GM13977 (cell line): ENCODE data around the gene DNASE1L3.
"Not testable (repeated sequence)": the region's sequence is repeated elsewhere in the genome, so short reads cannot be mapped to it uniquely, and the experiment has no call there.

ENCODE experiments used
- DNase-seq: peaks from one replicate; pipeline ENCODE4 v3.0.0; 2012; ENCODE audit warnings: low spot score
- in situ Hi-C: fragments of 300-500 bp; cut with MboI; formaldehyde crosslinking; loops from one replicate; pipeline ENCODE4 v1.12.0; 2022; ENCODE audit warnings: low sequenced_read_pairs, low pct_unique_long_range_greater_than_20kb, mixed read lengths, inconsistent platforms; ENCODE audit not compliant: unreplicated experiment
- TF ChIP-seq, protein P1 (sequence below): IDR thresholded peaks from 2 replicates; pipeline ENCODE4 v1.5.1; 2012; ENCODE audit warnings: mild to moderate bottlenecking, control low read depth; ENCODE audit not compliant: insufficient read depth; ENCODE audit errors: extremely low read depth, missing control alignments

DNASE1L3 gene

GRCh38 chr3:58235970-58236369 is 25.2 kb upstream of the DNASE1L3 start:
- in situ Hi-C loops = no loop called here
- TF ChIP-seq, protein P1, sequence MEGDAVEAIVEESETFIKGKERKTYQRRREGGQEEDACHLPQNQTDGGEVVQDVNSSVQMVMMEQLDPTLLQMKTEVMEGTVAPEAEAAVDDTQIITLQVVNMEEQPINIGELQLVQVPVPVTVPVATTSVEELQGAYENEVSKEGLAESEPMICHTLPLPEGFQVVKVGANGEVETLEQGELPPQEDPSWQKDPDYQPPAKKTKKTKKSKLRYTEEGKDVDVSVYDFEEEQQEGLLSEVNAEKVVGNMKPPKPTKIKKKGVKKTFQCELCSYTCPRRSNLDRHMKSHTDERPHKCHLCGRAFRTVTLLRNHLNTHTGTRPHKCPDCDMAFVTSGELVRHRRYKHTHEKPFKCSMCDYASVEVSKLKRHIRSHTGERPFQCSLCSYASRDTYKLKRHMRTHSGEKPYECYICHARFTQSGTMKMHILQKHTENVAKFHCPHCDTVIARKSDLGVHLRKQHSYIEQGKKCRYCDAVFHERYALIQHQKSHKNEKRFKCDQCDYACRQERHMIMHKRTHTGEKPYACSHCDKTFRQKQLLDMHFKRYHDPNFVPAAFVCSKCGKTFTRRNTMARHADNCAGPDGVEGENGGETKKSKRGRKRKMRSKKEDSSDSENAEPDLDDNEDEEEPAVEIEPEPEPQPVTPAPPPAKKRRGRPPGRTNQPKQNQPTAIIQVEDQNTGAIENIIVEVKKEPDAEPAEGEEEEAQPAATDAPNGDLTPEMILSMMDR = no peak
- DNase-seq = no peak

DNA sequence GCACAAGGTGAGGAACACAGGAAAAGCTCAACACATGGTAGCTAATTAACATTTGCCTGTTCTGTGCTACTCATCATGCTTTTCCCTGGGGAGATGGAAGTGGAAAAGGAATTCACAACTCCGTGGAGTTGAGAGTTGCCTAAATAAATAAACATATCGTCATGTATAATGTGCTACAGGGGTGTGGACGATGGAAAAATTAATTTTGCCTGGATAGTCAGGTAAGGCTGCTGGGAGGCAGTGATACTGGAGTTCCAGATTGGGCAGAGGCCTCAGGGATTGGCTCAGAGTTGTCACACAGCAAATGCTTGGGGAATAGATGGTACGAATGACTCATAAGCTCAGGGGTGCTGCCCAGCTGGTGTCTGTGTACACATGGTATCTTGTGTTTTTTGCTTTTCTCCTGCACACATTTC is 23.8 kb upstream of the DNASE1L3 start:
- in situ Hi-C loops = no loop called here
- no peak for DNase-seq
- TF ChIP-seq, protein P1 = no peak

DNA sequence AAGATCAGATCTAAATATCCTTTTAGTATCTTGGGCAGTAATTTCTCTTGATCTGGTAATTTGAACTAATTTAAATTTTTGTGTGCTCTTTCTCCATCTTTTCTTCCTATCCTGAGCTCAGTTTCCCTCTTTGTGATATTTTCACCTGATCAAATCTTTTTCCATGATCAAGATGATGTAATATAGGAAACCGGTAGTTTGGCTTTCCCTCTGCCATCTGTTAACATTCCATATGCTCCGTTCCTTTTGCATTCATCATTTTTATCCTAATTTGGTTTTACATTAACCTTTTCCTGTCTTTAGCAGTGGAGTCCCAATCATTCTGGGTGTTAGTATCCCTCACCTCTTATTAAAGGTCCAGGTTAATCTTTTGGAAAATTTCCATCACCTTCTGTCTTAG is 20.9 kb upstream of the DNASE1L3 start:
- in situ Hi-C loops = no loop called here
- TF ChIP-seq, protein P1 = no peak

GRCh38 chr3:58230876-58231552 is 20.2 kb upstream of the DNASE1L3 start:
- TF ChIP-seq, protein P1 = no peak
- in situ Hi-C loops = no loop called here

More for the DNA sequence above, 20.9 kb upstream of the DNASE1L3 start:
- no peak for DNase-seq

GRCh38 chr3:58227933-58228332 is 17.2 kb upstream of the DNASE1L3 start:
- DNase-seq, in situ Hi-C loops: not testable (repeated sequence)

More at GRCh38 chr3:58230876-58231552, 20.2 kb upstream of the DNASE1L3 start:
- no peak for DNase-seq

DNA sequence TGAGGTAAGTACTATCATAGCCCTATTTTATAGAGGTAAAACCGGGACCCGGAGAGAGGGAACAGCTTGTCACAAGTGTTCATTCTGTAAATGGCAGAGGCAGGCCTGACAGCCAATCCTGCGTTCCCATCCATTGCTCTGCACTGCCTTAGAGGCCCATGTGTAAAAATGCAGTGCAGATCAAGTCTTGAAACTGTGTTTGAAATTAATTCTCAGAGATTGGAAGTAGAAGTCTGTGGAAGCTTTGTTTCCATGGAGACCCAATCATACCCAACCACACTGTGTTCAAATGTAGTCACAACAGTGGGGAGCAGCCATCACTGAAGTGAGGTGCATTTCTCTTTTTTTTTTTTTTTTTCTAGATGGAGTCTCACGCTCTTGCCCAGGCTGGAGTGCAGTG is 13.1 kb upstream of the DNASE1L3 start:
- no peak for DNase-seq
- TF ChIP-seq, protein P1 = no peak
- in situ Hi-C loops = no loop called here

DNA sequence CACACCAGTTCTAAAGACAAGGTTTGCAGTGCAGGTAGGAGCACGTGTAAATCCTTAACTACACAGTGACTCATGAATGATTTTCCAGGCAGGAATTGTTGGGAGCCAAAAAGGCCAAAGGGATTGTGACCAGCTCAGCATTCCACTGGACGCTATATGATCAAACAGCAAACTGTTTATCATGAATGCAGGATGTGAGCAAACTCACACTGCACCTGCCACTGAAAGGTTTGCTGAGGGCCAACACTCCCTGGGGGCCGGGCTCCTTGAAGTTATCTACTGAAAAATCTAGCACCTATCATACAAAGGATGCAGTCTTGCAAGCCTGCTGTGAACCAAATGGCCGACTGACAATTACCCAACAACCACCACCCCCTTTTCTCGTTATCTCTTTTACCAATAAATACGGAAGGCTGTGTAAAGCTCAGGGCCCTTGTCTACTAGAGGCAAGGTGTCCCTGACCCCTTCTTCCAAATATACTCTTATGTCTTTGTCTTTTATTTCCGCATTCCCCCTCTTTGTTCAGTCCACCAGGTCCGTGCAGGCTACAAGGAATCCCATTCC is 11.5 kb upstream of the DNASE1L3 start:
- in situ Hi-C loops = no loop called here
- no peak for DNase-seq
- TF ChIP-seq, protein P1 = no peak
